DOHH2 (cell line): Measurements from ENCODE around the gene CEP41.

Experiments
- H3F3A ChIP-seq: fragments of 200-600 bp; sonication (generic), shearing (Covaris generic); 2 replicates; pipeline ENCODE4 v1.6.0; 2016; ENCODE audit warnings: antibody characterized with exemption, mild to moderate bottlenecking; ENCODE audit not compliant: control insufficient read depth, insufficient read depth
- H3K27ac ChIP-seq: fragments of 200-600 bp; sonication (generic); 2 replicates; pipeline ENCODE4 v1.5.1; 2014; ENCODE audit warnings: low read depth, mild to moderate bottlenecking, low read length, moderate library complexity
- H3K27me3 ChIP-seq: fragments of 200-600 bp; sonication (generic); 2 replicates; pipeline ENCODE4 v1.6.1; 2014; ENCODE audit warnings: mild to moderate bottlenecking, low read length, mixed read lengths; ENCODE audit not compliant: control insufficient read depth
- H3K36me3 ChIP-seq: fragments of 200-600 bp; sonication (generic); 2 replicates; pipeline ENCODE4 v1.6.1; 2014; ENCODE audit warnings: mild to moderate bottlenecking, low read length, moderate library complexity, mixed read lengths; ENCODE audit not compliant: control insufficient read depth
- H3K4me1 ChIP-seq: fragments of 200-600 bp; sonication (generic); 2 replicates; pipeline ENCODE4 v1.6.1; 2014; ENCODE audit warnings: mild to moderate bottlenecking, low read length, mixed read lengths; ENCODE audit not compliant: control insufficient read depth
- H3K4me2 ChIP-seq: fragments of 200-600 bp; sonication (generic); 2 replicates; pipeline ENCODE4 v1.6.0; 2014; ENCODE audit warnings: mild to moderate bottlenecking, low read length, moderate library complexity
- H3K4me3 ChIP-seq: fragments of 200-600 bp; sonication (generic); 2 replicates; pipeline ENCODE4 v1.5.1; 2014; ENCODE audit warnings: mild to moderate bottlenecking, low read length, mixed read lengths
- H3K79me2 ChIP-seq: fragments of 200-600 bp; sonication (generic); 2 replicates; pipeline ENCODE4 v1.6.1; 2014; ENCODE audit warnings: mild to moderate bottlenecking, low read length, mixed read lengths; ENCODE audit not compliant: control insufficient read depth
- H3K9me2 ChIP-seq: fragments of 200-600 bp; sonication (generic); replicated peaks from 2 replicates; pipeline ENCODE4 v1.6.1; 2014; ENCODE audit warnings: mild to moderate bottlenecking, low read length, mixed read lengths; ENCODE audit not compliant: control insufficient read depth
- H3K9me3 ChIP-seq: fragments of 200-600 bp; sonication (generic); 2 replicates; pipeline ENCODE4 v1.6.1; 2014; ENCODE audit warnings: antibody characterized with exemption, low read length, mixed read lengths; ENCODE audit not compliant: control insufficient read depth, insufficient read depth
- H4K20me1 ChIP-seq: fragments of 200-600 bp; sonication (generic); 2 replicates; pipeline ENCODE4 v1.6.0; 2014; ENCODE audit warnings: low read depth, mild to moderate bottlenecking, antibody characterized with exemption, low read length, moderate library complexity; ENCODE audit not compliant: control insufficient read depth, insufficient read depth
- CTCF ChIP-seq: fragments of 200-600 bp; sonication (generic); IDR thresholded peaks from one replicate; pipeline ENCODE4 v1.5.1; 2014; ENCODE audit warnings: antibody characterized with exemption, mild to moderate bottlenecking, low read depth, low read length; ENCODE audit not compliant: poor library complexity, severe bottlenecking
- EZH2phosphoT487 ChIP-seq: fragments of 200-600 bp; sonication (generic); IDR thresholded peaks from 2 replicates; pipeline ENCODE4 v1.6.1; 2017; ENCODE audit warnings: borderline replicate concordance, mild to moderate bottlenecking, antibody characterized with exemption, low read length, moderate library complexity, mixed read lengths

The CEP41 gene

GRCh38 chr7:130380861-130381455 lies 59.9 kb downstream of the CEP41 start:
- Histone ChIP-seq H3K27me3 (no peaks in the 10 kb centered on the region), H3K27ac (no peak overlapping the region), H3K4me3 (no peak overlapping the region), H3F3A (no peaks in the 10 kb centered on the region), H3K79me2 (no peaks in the 10 kb centered on the region), H4K20me1 (no peaks in the 10 kb centered on the region), H3K4me2 (no peak overlapping the region), H3K36me3 (no peaks in the 10 kb centered on the region), H3K9me3 (peaks cover 9% of the 10 kb centered on the region; the same call in 1 of the 2 replicates), H3K4me1 (no peaks in the 10 kb centered on the region), H3K9me2 (no peaks in the 10 kb centered on the region)
- TF ChIP-seq CTCF = no peak
- TF ChIP-seq EZH2phosphoT487 = no peak

- Histone ChIP-seq H3K9me3 (peaks cover 11% of the 10 kb centered on the region; the same call in 1 of the 2 replicates), H3K27ac (no peak within 1 kb of the TSS), H3K9me2 (no peaks in the 10 kb centered on the region), H3K4me3 (no peak within 1 kb of the TSS), H4K20me1 (no peaks in the 10 kb centered on the region), H3K36me3 (no peaks in the 10 kb centered on the region), H3K79me2 (no peaks in the 10 kb centered on the region), H3F3A (no peaks in the 10 kb centered on the region), H3K4me2 (no peak within 1 kb of the TSS), H3K4me1 (no peaks in the 10 kb centered on the region), H3K27me3 (no peaks in the 10 kb centered on the region)
- no peak for TF ChIP-seq CTCF
- TF ChIP-seq EZH2phosphoT487 = no peak
Measured at GRCh38 chr7:130379921-130380860, 60.6 kb downstream of the CEP41 start, which contains the start of gene CPA1. Gene CPA1 (plus strand): TSS chr7:130380494. CDS start chr7:130380521, 27 bp downstream.

GRCh38 chr7:130379532-130379920 lies 61.3 kb downstream of the CEP41 start:
- TF ChIP-seq CTCF (no peak), EZH2phosphoT487 (no peak)
- Histone ChIP-seq H3K9me3 (peaks cover 11% of the 10 kb centered on the region; the same call in 1 of the 2 replicates), H3K27me3 (no peaks in the 10 kb centered on the region), H3F3A (no peaks in the 10 kb centered on the region), H3K9me2 (no peaks in the 10 kb centered on the region), H3K36me3 (no peaks in the 10 kb centered on the region), H3K4me3 (no peak overlapping the region), H4K20me1 (no peaks in the 10 kb centered on the region), H3K4me2 (no peak overlapping the region), H3K79me2 (no peaks in the 10 kb centered on the region), H3K4me1 (no peaks in the 10 kb centered on the region), H3K27ac (no peak overlapping the region)
